GM21381 (cell line): ENCODE results near the gene KLC1.

ENCODE experiments used
- ATAC-seq: cut with Tn5 transposase; IDR thresholded peaks from one replicate; pipeline ENCODE4 v1.9.1; 2021; ENCODE audit warnings: mild to moderate bottlenecking, moderate library complexity; ENCODE audit not compliant: unreplicated experiment

The KLC1 gene

DNA sequence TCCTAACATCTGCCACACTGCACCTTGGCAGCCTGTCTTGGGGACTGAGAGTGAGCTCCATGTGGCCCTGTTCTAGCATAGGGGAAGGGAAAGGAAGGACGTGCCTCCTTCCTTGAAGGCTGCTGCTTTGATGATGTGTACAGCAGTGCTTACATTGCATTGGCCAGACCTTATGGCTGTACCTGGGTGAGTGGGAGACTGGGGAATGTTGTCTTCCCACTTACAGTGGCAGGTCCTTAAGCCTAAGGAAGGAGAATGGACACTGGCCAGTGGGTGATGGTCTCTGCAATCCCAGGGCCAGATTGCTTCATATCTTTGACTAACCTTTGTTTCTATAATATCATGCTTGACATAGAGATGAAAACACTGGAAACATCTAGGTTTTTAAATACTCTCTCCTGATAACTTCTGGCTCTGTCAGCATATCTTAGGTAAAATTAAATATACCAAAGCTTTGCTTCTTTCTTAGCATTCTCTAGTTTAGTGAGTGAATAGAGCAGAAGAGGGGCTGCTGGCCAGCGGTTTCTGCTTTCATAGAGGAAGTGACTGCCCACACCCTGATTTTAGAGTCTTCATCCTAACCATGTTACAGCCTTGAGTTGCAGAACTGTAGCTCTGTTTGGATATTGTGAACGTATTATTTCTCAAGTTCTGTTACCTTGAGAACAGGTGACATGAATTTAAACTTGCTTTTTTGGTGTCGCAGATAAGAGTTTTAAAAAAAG, 27.2 kb downstream of the KLC1 start:
- ATAC-seq, result no peak

DNA sequence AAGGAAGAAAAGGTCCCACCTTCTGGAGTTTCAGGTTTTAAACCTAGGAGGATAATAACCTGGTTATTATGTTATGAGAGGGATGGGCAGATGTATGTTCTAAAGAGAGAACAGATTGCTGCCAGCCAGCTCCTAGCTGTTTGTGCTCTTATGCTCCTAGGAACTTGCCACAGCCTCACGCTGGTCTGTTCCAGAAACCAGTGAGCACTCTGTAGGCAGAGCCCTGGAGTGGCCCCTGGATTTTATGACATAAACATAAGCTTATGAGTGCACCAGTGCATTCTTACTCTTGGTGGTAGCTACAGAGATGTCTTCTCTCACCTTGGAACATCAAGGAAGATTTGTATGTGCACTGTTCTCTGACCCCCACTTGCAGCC, 27.7 kb downstream of the KLC1 start:
- no peak for ATAC-seq

DNA sequence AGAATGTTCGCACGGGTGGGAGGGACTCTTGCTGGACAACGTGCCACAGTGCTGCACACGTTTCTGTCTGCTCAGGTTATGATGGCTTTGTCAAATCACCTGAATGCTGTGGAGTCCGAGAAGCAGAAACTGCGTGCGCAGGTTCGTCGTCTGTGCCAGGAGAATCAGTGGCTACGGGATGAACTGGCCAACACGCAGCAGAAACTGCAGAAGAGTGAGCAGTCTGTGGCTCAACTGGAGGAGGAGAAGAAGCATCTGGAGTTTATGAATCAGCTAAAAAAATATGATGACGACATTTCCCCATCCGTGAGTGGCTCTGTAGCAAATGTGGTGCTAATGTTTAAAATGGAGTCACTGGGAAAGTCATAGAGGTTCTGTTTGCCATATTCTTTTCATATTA, 28.5 kb downstream of the KLC1 start:
- no peak for ATAC-seq

DNA sequence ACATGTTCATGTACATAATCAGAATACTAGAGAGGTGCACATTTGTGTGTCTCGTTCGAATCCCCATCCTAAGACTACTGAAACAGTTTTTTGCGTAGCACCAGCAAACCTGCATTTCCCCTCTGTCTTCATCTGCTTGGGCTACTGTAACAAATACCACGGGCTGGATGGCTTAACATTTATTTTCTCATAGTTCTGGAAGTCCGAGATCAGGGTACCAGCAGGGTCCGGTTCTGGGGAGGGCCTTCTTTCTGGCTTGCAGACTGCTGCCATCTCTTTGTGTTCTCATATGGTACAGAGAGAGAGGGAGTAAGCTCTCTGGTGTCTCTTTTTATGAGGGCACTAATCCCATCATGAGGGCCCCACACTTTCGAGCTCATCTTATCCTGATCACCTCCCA, 30.6 kb downstream of the KLC1 start:
- ATAC-seq, result no peak

DNA sequence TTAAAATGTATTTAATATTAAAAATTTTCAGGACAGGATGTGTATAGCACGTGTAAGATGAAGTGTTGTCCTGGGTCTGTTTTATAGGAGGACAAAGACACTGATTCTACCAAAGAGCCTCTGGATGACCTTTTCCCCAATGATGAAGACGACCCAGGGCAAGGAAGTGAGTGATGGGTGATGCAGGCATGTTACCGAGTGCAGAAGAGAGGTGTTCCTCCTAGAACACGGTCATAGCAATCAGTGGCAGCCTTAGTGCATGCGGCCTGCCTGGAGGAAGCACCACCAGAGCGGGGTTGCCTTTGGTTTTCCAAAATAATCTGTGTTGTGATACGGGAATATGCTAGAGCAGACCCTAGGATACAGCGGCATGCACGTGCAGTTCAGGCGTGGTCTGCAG, 33.0 kb downstream of the KLC1 start:
- no peak for ATAC-seq

GRCh38 chr14:103662591-103662990, 33.6 kb downstream of the KLC1 start:
- ATAC-seq, result no peak

DNA sequence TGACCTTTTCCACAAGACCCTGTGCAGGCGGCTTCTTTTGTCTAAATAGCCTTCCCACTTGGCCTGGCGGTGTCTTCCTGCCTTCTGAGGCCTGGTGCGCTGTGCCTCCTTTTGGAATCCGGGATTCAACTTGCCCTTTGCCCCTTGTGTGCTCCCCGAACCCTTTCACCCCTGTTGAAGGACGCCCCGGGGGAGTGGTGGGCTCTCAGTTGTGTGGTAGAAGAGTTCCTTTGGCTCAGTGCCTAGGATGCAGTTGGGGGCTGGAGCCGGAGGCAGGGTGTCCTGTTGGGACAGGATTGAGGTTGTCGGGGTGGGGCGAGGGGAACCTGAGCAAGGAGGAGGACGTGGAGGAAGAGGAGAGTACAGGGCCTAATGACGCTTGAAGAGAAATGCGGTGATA, 34.5 kb downstream of the KLC1 start:
- ATAC-seq, result no peak

- no peak for ATAC-seq
Observed at GRCh38 chr14:103667671-103668070, 38.7 kb downstream of the KLC1 start.

DNA sequence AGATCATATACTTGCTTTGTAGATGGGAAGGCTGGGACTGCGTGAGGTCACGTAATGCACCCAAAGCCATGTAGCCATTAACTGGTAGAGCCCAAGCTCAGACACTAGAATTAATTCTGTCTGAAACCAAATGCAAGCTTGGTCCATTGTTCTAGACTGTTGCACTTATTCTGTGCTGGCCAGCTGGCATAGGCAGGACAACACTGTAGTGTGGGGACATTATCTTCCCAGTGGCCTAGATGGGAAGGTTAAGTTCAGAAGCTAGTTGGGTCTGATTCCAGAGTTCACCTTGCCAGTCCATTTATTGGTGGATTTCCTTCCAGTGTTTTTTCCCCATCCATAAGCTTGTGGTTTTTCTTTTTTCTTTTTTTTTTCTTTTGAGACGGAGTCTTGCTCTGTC, 39.1 kb downstream of the KLC1 start:
- ATAC-seq, result no peak

DNA sequence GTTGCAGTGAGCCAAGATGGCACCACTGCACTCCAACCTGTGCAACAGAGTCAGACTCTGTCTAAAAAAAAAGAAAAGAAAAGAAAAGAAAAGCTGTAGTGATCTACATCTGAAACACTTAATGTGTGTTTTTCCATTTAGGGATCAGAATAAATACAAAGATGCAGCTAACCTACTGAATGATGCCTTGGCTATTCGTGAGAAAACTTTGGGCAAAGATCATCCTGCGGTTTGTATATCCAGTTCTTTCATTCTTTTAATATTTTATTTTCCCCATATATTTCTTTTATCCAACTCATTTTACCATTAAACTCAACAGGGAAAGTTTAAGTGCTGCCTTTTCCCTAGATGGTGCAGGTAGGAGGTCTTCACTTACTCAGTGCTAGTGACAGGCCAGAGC, 40.4 kb downstream of the KLC1 start:
- no peak for ATAC-seq

DNA sequence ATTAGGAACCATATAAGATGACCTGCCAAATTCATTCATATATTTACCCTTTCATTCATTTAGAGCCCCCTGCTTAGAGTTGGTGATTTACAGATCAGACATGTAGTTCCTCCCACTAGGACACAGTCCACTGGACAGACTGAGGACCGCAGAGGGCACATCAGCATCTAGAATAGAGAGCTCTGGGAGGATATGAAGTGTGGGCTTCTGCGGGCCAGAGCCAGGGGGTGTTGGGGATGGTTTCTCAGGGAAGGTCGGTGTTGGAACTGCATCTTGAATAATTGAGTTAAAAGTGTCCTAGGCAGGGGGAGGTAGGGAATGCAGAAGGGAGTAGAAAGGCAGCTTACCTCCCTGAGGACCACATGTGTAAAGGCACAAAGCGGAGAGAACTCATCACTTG, 42.9 kb downstream of the KLC1 start:
- no peak for ATAC-seq

DNA sequence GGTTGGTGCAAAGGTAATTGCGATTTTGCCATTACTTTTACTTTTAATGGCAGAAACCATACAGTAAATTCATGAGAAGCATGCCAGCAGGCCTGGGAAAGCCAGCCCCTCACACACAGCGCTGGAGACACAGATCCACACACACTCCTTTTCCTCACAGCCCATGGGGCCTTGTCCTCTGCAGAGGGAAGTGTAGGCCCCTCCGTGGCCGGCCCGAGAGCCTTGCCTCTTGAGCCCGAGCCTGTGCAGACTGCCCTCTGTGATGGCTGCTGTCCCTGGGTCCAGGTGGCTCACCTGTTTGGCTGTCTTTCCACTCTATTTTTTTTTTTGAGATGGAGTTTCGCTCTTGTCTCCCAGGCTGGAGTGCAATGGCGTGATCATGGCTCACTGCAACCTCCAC, 46.9 kb downstream of the KLC1 start:
- no peak for ATAC-seq

- no peak for ATAC-seq
Observed at GRCh38 chr14:103676881-103677675, 48.1 kb downstream of the KLC1 start.

DNA sequence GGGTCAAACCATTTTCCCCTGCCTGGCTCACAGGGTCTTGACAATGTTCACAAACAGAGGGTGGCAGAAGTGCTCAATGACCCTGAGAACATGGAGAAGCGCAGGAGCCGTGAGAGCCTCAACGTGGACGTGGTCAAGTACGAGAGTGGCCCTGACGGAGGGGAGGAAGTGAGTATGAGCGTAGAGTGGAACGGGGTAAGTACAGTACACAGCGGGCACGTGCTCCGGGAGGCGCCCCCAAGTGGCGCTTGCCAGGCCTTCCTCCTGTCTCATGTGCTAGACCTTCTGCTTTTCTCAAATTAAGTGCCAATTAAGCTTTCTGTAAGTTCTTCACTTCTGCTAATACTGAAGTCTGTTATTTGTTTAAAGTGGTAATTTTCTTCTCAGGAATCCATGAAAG, 50.3 kb downstream of the KLC1 start:
- peak; percentile 69 for ATAC-seq

DNA sequence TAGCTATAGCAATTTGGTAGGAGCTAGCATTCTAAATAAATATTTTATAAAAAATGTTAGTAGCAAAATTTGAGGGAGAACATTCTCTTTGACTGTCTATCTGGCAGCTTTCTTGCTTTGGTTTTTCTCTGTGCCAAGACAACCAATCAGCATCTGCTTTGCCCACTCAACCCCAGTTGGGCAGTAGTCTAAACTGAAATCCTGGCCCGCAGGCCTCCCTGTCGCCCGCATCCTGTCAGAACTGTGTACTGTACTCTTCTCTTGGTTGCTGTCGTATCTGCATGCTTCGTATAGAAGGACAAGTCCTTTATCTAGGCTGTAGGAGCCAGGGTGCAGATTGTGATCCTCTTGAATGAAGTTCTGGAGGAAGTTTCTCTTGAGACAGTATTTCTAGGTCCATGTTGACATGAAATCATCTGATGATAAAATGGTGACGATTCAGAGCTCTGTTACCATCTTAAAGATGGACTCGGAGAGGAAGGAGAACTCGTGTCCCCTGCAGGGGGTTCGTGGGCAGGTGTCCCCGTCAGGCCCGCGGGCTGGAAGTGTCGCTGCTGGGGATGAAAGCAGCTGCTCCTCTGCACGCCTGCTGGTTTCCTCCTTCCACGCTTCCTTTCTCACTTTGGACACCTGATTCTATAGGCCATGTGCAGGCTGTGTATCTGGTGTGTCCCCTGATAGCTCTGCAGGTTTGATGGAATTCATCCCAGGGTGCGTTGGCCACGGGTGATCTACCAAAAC, 51.6 kb downstream of the KLC1 start:
- no peak for ATAC-seq

- no peak for ATAC-seq
Observed at GRCh38 chr14:103683139-103683538, 54.1 kb downstream of the KLC1 start.

DNA sequence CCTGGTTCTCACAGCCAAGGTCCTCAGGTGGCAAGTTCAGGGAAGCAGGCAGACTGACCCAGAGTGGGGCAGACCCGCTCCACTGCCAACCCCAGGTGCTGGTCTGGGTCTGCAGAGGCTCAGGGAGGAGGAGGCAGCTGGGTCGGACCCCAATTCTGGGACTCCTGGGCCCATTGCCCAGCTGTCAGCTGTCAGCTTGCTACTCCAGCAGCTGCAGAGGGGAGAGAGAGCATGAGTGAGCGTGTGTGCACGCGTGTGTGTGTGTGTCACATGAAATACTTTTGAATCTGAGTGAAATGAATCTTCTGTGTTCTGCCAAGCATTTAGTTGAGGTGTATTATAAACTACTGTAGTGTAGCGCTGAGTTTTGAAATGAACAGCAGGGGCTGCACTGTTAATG, 55.5 kb downstream of the KLC1 start:
- ATAC-seq, result no peak

- ATAC-seq, result no peak
Observed at GRCh38 chr14:103684871-103685270, 55.9 kb downstream of the KLC1 start.

DNA sequence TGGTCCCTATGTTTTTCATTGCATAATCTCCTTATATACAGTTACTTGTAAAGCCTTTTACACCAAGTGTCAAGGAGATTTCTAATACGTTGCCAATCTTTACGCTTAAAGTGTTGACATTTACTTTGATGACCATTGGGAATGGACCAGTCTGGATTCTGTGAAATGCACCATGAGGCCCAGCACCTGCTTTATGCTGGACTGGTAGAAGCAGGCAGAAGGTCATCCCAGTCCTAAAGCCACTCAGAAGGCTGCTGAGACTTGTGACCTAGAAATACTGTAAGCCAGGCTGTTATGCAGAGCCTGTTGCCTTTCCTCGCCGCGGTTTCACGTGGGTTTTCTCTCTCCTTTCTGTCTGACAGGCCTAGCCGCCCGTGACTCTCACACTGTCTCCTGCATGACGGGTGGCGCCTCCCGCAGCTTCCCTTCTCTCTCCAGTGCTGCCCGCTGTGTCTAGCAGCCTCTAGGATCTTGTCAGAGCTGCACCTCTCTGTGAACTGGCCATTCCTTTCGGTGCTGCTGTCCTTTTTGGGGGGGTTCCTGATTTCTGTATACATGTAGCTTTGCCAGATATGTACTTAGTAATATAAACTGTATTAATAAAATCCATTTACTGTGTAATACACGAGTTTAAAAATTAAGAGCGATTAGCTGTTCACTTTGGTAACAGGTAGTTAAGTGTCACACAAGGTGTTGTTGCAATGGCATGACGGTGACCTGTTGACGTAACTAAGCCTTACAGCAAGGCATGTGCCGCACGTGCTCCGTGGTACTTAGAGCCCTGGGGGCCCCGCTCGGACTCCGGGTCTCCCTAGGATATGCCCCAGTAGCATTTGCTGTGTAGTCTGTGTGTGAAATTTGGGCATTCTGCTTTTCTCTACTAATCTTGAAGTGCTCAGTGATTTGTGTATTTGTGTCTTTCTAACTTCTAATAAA, 56.5 kb downstream of the KLC1 start:
- no peak for ATAC-seq

DNA sequence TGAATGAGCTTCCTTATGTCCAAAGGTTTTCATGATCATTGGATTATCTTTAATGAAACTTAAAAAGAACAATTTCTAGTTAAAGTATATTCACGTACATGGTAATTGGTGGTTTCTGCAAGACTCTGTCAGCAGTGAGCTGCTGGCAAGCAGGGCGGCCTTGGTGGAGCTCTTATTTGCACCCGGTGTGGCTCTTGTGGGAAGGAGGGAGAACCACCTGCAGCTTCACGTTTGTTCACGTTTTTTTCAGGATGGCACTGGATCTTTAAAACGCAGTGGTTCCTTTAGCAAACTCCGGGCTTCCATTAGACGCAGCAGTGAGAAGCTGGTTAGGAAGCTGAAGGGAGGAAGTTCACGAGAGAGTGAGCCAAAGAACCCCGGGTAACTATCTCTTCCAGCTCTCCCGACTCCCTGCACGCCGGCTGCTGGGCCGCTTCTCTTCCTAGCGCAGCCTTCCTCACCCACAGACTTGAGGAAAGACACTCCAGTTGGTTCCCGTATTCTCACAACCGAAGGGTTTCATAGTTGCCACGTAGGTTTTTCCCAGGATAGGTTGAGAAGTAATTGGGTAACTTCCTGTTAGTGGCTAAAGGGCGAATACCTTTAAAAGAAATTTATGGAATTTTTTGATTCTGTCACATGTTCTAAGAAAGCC, 57.9 kb downstream of the KLC1 start:
- no peak for ATAC-seq
